Tibial nerve (tissue), 4 donors: ENCODE results near the gene BCAS3.

Source experiments
- CTCF ChIP-seq, 5 experiments: fragments of 200-600 bp in 3 of 5; fragments of 450-650 bp in 2 of 5; sonication (generic) in 3 of 5; IDR thresholded peaks; one replicate each; pipeline ENCODE4 v1.5.1; 2016 to 2019; ENCODE audit warnings: antibody characterized with exemption in 5 of 5, mild to moderate bottlenecking in 3 of 5, moderate library complexity in 2 of 5
- EP300 ChIP-seq, 2 donors: sonication (generic); formaldehyde crosslinking; IDR thresholded peaks; one replicate each; pipeline ENCODE4 v1.6.1; 2017; ENCODE audit warnings: antibody characterized with exemption in 2 of 2, mild to moderate bottlenecking in 1 of 2

GRCh38 chr17:61124562-61124961 lies 446.9 kb downstream of the BCAS3 start:
- TF ChIP-seq CTCF (IDR thresholded peaks at IDR 0.05) (no peak), EP300 (IDR thresholded peaks at IDR 0.05) (no peak)
